GM19397 (cell line): Measurements from ENCODE around the gene SRRM4.
"Not testable (repeated sequence)": the region's sequence is repeated elsewhere in the genome, so short reads cannot be mapped to it uniquely, and the experiment has no call there.

Source experiments
- ATAC-seq: cut with Tn5 transposase; IDR thresholded peaks from one replicate; pipeline ENCODE4 v1.9.1; 2021; ENCODE audit warnings: mild to moderate bottlenecking, moderate library complexity; ENCODE audit not compliant: unreplicated experiment

SRRM4 gene

DNA sequence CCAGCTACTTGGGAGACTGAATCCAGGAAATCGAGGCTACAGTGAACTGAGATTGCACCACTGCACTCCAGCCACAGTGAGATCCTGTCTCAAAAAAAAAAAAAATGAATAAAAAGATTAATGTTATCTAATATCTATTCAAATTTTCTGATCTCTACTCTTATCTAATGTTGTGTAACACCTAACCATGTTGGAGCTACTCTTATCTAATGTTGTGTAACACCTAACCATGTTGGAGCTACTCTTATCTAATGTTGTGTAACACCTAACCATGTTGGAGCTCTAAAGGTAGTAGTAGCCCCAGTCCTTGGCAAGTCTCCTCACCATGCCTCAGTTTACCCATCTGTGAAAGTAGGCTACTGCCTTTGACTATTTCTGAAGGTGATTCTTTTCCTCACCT lies 26.9 kb downstream of the SRRM4 start:
- ATAC-seq = not testable (repeated sequence)

DNA sequence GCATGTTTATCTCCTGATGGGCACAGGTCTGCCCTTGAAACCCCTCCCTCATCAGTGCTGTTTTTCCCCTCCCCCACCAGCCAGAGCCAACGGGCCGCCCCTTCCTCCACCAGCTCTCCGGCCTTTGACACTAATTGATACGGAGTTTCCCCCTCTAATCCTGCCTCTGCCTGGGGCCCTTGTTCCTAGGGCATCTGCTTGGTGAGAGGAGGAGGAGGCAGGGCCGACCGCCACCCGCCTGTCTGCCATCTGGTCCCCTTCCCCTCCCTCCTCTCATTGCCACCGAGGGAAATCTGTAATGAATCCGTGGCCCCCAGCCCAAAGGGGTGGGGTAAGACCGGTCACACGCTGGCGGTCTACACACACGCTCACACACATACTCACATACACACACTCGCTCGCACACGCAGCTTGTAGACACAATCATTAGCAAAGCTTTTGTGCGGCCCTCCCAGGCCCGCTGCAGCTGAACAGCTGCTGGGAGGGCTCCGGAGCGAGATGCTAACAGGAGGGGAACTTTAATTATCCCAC lies 27.4 kb downstream of the SRRM4 start:
- no peak for ATAC-seq

DNA sequence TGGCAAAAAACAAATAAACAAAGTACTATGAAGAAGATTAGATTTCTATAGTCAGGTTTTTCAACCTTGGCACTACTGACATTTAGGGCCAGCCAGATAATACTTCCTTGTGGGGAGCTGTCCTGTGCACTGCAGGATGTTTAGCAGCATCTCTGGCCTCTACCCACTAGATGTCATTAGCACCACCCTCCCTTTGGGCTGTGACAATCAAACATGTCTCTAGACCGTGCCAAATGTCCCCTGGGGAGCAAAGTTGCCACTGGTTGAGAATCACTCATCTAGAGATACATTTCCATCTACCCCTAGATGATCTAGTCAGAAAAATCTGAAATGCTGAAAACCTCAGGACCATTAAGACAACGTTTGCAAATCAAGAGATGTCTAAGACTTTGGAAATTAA lies 29.9 kb downstream of the SRRM4 start:
- no peak for ATAC-seq

DNA sequence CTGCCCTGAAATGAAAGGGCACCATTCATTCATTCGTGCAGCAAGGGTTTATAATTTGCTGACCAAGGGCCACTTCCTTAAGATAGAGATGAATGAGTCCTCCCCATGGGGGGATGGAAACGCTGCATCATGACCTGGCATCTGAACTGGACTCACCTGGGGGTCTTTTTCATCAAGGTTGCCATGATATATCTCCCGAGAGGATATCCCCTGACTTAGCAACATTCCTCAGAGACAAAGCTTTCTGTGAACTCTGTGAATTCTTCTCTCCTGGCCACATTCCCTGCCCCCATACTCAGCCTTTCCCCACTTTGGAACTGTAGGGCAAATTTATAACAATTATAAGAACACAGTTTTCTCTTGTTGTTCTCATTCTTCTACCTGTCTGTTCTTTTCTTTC lies 30.8 kb downstream of the SRRM4 start:
- ATAC-seq = no peak

DNA sequence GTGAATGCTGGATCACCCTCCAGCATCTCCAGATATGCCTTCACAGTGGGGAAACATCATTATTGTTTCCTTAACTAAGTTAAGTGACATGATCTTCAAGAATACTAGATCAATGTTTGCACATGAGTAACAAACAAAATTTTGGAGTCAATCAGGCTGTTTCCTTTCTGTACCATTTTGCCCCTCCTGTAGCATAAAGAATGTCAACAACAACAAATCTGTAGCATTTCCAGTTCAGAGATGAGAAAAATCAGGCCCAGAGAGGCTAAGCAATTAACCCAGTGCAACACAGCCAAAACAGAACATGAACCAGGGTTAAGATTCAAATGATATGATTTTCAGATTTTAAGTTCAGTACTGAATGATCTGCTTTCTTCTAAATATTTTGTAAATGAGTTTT lies 31.7 kb downstream of the SRRM4 start:
- no peak for ATAC-seq

DNA sequence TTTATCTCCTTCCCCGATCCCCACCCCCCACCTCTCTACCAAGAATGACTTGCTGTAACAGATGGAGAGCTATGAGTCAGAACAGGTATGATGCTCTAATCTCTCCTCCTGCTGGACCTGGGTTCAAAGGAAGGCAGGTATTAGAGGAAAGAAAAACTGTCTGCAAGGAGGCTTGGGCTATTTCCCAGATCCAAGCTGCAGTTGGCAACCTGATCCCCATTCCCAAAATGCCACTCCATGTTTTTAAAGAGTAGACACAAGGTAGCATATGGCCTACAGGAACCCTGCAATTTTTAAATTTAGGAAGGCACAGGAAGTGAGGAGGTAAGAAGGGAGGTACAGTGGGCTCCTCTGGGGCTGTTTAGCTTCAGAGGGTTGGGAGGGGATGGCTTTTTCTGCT lies 33.0 kb downstream of the SRRM4 start:
- no peak for ATAC-seq

DNA sequence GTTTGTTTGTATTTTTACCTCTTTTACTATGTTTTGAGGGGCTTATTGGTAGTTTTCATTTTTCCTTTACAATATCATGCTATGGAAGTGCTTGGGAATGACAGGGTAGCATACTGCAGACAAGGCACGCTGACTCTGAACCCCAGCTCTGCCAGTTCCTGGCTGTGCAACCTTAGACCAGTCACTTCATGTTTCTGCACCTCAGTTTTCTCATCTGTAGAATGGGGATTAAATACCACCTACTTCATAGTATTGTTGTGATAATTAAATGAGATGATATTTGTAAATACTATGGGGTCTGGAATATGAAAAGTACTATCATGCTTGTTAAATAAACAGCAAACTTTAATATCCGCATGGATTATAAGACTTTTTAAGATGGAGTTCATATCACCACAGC lies 35.4 kb downstream of the SRRM4 start:
- ATAC-seq = no peak

DNA sequence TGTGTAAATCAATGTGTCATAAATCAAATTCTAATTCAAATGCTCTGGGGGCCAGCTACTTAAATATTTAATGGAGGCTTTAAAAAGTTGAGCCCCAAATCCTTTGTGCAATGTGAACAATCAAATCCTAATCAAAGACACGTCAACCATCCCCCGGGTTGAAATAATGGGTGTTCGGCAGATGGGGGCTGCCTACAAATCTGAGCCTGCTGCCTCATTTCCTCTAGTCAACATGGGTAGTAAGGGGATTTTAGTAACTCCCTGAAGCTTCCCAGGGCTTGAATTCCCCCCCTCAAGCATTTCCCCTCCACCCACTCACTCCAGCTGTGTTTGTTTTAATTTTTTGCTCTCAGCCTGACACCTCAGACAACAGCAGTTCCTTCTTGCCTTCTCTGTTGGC lies 37.8 kb downstream of the SRRM4 start:
- ATAC-seq = no peak

DNA sequence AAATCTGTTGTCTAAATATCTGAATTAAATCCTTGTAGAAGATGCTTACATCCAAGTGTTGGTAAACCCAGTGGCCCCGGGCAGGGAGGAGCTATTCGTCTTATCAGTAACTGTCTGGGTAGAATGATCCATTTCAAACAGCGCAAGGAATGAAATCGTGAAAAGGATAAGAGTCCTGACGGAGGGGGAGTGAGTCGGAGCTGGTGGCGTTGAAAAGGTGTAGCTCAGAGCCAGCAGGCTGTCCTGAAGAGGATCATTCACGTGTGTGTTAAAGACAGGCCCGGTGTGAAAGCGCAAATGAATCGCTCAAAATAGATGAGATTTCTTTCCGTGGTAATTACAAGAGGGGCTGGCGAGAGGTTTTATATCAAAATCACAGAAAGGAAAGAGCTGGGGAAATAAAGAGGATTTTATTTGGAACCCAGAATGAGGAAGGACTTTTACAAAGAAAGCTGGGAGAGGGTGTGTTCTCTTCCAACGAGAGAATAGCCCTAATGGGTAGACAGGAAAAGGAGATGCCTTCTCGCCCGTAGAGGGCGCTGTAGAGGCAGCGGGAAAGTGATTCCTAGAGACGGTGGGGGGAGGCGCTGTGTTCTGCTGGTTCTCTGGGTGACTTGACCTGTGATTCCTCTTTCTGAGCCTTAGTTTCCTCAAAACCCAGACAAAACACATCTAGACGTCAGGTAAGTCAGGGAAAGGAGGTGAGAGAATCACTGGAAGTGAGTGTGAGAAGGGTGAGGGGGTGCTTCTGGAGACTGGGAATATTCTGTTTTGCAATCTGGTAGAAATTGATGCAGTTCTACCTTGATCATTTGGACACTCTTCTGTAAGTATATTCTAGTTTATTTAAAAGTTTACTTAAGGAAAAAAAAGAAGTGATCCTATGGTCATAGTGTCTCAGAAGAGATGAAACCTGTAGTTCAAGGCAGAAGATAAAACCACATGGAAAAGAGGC lies 39.3 kb downstream of the SRRM4 start:
- no peak for ATAC-seq

DNA sequence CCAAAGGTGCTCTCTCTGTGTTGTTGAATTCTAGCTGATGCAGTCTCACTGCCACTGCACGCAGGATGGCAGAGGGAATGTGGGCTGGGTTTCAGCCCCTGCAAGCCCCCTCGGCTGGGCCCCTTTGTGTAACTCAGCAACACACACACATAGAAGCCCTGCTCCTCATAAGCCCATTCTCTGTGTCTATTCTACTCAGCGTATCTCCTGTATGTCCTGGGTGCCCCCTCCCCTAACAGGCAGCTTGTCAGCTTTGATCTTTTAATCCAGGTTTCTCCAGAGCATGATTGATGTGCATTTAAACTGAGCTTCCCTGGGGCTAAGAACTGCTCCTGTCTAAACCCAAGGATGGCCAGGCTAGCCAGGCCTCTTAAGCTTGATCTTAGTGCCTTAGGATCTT lies 43.0 kb downstream of the SRRM4 start:
- no peak for ATAC-seq

DNA sequence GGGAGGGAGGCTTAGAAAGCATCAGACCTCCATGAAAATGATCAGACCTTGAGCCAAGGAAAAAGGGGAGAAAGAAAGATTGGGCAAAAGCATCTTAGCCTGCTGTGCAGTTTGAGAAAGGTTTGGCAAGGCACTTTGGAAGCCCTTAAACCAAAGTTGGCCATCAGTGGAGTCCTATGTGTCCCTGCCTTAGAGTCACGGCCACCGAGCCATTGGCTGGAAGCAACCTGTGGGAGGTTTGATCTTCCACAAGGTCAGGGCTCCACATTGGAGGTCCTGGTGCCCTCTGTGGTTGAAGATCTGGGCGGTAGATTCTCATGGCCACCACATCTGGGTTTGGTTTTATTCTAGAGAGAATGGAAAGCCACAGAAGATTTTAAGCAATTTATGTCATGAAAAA lies 44.4 kb downstream of the SRRM4 start:
- no peak for ATAC-seq

DNA sequence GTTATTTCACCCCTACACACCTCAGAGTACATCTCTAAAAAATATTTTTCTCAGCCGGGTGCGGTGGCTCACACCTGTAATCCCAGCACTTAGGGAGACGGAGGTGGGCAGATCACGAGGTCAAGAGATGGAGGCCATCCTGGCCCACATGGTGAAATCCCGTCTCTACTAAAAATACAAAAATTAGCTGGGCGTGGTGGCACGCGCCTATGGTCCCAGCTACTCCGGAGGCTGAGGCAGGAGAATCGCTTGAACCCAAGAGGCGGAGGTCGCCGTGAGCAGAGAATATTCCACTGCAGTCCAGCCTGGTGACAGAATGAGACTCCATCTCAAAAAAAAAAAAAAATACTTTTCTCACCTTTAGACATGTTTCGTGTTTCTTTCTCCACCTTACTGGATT lies 52.0 kb downstream of the SRRM4 start:
- not testable (repeated sequence) for ATAC-seq

DNA sequence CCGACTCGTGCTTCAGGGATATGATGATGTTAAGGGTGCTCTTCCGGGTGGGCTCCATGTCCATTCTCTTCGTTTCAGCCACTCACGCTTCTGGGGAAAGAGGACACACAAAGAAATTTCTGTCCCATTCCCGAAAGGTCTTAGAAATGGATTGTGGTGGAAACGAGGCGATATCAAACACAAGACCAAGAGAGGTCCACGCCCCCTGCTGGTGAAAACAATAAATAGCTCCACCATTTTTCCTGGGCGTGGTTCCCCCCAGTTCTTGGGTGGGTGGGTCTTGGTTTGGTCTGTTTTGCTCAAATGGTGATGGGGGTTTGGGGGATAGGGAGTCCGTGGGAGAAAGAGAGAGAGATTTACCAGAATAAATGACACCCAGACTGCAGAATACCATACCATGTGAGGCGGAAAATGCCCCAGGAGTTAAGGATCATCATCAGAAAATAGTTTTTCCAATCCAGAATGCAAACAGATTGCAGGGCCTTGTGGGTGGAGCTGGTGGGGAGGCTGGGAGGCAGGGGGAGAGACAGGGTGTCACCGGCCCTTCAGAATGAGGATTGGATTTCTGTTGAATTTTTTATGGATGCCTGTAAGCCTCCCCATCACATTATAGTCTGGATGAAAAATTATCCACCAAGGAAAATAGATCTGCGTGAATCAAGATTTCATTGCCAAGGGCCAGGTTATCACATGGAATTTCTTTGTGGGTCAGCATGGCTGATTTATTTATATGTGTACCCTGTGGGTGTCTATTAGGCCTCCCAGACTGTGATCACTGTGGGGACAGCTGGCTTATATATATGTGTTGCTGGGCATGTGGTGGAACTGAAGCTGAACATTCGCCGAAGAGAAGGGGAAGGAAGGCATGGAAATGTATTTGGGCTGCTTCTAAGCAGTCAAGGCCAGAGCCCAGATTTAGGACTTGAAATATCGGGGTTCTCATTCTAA lies 55.8 kb downstream of the SRRM4 start:
- ATAC-seq = no peak

DNA sequence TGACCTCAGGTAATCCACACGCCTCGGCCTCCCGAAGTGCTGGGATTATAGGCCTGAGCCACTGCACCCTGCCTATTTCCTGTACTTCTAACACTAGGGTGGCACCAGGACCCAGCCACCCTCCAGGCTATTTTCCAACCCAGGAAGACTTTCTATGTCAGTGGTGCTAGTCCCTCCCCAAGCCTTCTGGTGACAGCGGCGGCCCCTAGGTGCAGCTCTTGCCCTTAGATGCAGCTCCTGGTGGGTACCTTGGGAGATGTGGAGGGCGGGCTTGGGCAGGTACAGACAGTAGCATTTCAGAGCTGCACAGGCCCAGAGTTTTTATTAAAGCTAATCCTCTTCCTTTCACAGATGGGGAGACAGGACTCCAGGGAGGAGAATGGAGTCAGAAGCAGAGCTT lies 62.8 kb downstream of the SRRM4 start:
- ATAC-seq = no peak

DNA sequence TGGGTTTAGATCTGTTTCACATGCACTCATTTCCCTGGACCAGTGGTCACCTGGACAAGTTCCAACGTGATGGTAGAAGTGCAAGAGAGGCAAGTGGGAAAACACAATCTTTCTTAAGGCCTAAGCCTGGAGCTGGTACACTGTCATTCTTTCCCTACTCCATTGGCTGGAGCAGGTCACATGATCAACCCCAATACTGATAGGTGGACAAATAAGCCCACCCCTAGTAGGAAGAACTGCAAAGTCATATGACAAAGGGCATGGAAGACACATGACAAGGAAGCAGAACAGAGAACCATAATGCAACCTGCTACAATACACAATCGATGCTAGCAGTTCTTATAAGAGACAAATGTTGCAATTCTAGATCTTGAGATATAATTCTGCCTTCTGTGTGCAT lies 66.3 kb downstream of the SRRM4 start:
- no peak for ATAC-seq

DNA sequence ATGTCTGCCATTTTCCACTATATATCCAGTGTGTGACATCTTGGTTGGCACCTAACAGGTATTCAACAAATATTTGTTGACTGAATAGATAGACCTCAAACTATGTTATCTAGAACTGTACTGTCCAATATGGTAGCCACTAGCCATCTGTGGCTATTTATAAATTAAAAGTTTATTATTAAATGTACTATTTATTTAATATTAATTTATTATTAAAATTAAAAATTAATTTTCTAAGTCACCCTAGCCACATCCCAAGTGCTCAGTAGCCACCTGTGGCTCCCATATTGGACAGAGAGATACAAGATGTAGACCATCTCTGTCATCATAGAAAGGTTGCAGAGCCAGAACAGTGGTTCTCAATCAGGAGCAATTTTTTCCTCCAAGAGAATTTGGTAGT lies 69.3 kb downstream of the SRRM4 start:
- no peak for ATAC-seq

DNA sequence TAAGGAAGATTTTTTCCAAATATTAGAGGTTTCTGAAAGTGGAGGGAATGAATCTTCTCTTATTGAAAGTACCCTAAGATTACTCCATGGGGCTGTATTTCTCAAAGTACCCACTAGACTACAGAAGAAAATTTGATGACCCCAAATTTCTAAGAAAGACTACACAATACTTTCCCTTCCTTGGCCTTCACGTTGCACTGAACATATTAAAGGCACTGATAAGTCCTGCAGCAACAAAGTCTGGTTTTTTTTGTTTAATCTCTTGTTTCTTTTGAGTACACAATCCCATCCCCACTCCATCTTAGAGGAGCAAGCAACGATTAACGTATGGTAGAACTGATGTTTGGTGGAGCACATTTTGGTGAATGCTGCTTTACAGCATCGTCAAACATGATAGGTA lies 70.1 kb downstream of the SRRM4 start:
- ATAC-seq = no peak

DNA sequence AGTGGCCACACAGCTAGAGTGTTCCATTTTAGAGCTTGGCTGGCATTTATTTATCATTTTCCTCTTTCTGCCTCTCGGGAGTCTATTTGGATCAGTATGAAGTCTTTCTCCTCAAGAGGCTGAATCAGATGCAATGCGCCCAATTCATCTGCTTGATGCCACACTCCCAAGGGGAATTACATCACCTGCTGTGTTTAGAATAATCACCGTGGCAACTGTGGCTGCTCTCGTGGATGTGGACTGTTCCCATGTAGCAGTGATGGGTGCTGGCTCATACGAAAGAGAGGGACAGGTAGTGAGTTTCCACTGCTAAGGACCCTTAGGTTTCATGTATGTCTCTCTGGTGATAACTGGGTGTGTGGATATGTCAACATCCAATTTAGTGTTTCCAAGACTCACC lies 70.7 kb downstream of the SRRM4 start:
- ATAC-seq = no peak

DNA sequence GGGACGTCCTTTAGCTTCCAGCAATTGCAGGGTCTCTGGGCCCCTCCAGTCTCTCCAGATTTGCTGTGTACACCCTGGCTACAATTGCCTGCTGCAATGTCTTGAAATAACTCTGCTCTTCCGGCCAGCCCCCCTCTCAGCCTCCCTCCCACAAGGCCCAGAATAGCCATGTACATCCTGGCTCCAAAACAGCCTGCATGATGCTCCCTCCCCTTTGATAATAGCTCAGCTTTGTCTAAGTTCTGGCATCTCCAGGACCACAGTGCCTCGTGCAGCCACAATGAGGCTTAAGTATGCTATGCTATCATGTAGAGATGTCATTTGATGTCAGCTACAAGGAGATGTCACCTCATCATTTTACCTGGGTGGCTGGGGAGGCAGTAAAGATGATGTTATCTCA lies 74.6 kb downstream of the SRRM4 start:
- no peak for ATAC-seq

DNA sequence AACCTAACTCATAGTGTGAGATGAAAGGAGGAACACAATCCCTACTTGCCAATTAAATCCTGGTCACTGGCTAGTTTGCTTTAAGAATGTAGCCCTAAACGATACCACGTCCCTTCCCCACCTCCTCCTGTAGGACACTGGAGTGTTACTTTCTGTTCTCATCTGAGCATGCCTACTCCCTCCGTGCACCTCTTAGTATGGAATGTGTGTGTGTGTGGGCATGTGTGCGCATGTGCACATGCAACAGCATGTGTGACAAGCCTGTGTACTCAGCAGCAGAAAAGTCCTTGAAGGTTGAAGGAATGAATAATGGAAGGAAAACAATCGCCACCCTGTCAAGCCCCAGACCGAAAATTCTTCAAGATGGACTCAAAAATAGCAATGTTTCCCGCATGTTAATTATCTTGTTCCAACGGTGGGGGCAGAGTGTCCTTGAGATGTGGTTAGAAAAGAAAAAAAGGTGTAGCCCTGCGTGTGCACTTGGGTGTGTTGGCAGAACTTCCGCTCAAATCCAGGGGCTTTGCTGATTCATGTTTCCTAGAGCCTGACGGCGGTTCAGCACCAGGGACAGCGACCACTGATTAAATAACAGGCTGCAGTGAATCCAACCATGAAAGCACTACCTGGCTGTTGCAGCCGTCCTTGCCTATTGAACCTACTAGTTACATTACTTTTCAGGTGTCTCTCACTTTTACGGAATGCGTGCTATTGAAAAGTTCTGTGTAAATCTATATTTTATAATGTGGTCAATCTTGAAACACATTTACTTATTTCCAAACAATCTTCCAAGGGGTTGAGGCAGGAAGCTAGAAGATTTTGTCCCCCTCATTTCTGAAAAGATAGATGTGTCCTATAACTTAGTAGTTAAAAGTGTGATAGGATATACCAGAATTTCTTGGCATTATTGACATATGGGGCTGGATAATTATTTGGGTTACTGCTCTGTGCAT lies 79.8 kb downstream of the SRRM4 start:
- no peak for ATAC-seq
